Stomach (tissue), 4 donors: ENCODE results near the gene CBARP.

Experiments
- CTCF ChIP-seq, 7 experiments: fragments of 450-650 bp in 4 of 7; fragments of 200-600 bp in 3 of 7; sonication (generic) in 3 of 7; IDR thresholded peaks; one replicate each; pipeline ENCODE4 v1.5.1; 2016 to 2019; ENCODE audit warnings: antibody characterized with exemption in 7 of 7, control low read depth in 2 of 7, mild to moderate bottlenecking in 1 of 7
- POLR2A ChIP-seq, 4 donors: fragments of 450-650 bp; IDR thresholded peaks; one replicate each; pipeline ENCODE4 v1.6.1; 2016; ENCODE audit warnings: antibody characterized with exemption in 4 of 4, control low read depth in 2 of 4, mild to moderate bottlenecking in 1 of 4, moderate library complexity in 1 of 4

GRCh38 chr19:1181606-1182005, 56.2 kb downstream of the CBARP start:
- TF ChIP-seq POLR2A (IDR thresholded peaks at IDR 0.05): no peak
- TF ChIP-seq CTCF (IDR thresholded peaks at IDR 0.05): no peak
